Body of pancreas (tissue), 4 donors: ENCODE measurements around the gene FOXL2NB. TPM values are rescaled to one million over a fixed set of nuclear protein-coding genes. Genes with fewer than 3 reads are reported as not detected.
A peak's percentile ranks its signal among the peaks of the same experiment; 100 is the strongest.

Experiments
- ATAC-seq: fragments of 150-250 bp; one replicate; pipeline ENCODE4 v1.9.1; 2016
- DNase-seq, 4 donors: peaks; one replicate each; pipeline ENCODE4 v3.0.0-alpha.2; 2019
- H3K27ac ChIP-seq, 4 donors: fragments of 200-600 bp; sonication (generic); 1 replicate in 3 of 4; 2 replicates in 1 of 4; pipeline versions ENCODE4 v1.5.1 to v1.6.1; 2016 to 2019; ENCODE audit warnings: mild to moderate bottlenecking in 1 of 4, mixed read lengths in 1 of 4, moderate library complexity in 1 of 4
- H3K27me3 ChIP-seq, 2 donors: fragments of 200-600 bp; sonication (generic); one replicate each; pipeline ENCODE4 v1.6.0; 2016; ENCODE audit warnings: mild to moderate bottlenecking in 1 of 2
- H3K36me3 ChIP-seq, 2 donors: fragments of 200-600 bp; sonication (generic); replicated peaks in 1 of 2; 2 replicates each; pipeline ENCODE4 v1.5.1; 2016; ENCODE audit warnings: low read depth in 2 of 2; ENCODE audit not compliant: insufficient read depth in 1 of 2
- H3K4me1 ChIP-seq: fragments of 200-600 bp; sonication (generic); one replicate; pipeline ENCODE4 v1.6.0; 2016
- H3K4me3 ChIP-seq, 2 donors: fragments of 200-600 bp; sonication (generic); 1 replicate in 1 of 2; 2 replicates in 1 of 2; pipeline ENCODE4 v1.5.1; 2016 to 2019
- H3K9me3 ChIP-seq, 3 donors: fragments of 200-600 bp; sonication (generic); 1 replicate in 2 of 3; 2 replicates in 1 of 3; pipeline ENCODE4 v1.5.1; 2016
- CTCF ChIP-seq, 7 experiments: fragments of 450-650 bp in 4 of 7; fragments of 200-600 bp in 3 of 7; sonication (generic) in 3 of 7; IDR thresholded peaks; one replicate each; pipeline ENCODE4 v1.5.1; 2016 to 2019; ENCODE audit warnings: antibody characterized with exemption in 7 of 7
- POLR2A ChIP-seq, 3 donors: fragments of 450-650 bp; IDR thresholded peaks; one replicate each; pipeline ENCODE4 v1.6.1; 2016; ENCODE audit warnings: antibody characterized with exemption in 3 of 3, mild to moderate bottlenecking in 2 of 3
- WGBS, 2 donors: methylation state at CpG; one replicate each; pipeline ENCODE4 v1.1.5; 2017; 5-methylcytosine and 5-hydroxymethylcytosine counted together
- intact Hi-C: fragments of 100-400 bp; cut with DNase I; formaldehyde crosslinking; loops from one replicate; pipeline ENCODE4 v1.15.1; 2023
- total RNA-seq, 2 donors: library from RNA; depleted of rRNA; stranded (reverse); fragments of >200 nt; gene quantifications; one replicate each; pipeline ENCODE4 v1.1.0, GENCODE V29; 2016

FOXL2NB gene
- total RNA-seq, 2 donors from 2014 or later, result 0.26 TPM; not detected in 1

GRCh38 chr3:138935505-138935862 lies 11.5 kb upstream of the FOXL2NB start:
- no peaks in the 10 kb centered on the region for H3K9me3 ChIP-seq
- no peak overlapping the region for H3K27ac ChIP-seq
- WGBS, 2 donors, result 67 to 89% methylated on average over 7 of the region's 7 CpGs
- no peak overlapping the region for H3K4me3 ChIP-seq
- no peaks in the 10 kb centered on the region for H3K36me3 ChIP-seq
- H3K27me3 ChIP-seq, result peaks cover 6 to 36% of the 10 kb centered on the region in 2 donors
- intact Hi-C loops, result no loop called here
- H3K4me1 ChIP-seq, result peaks cover 45% of the 10 kb centered on the region
- DNase-seq (no peak), ATAC-seq (no peak)
- TF ChIP-seq POLR2A (IDR thresholded peaks at IDR 0.05) (no peak), CTCF (IDR thresholded peaks at IDR 0.05) (no peak)

DNA sequence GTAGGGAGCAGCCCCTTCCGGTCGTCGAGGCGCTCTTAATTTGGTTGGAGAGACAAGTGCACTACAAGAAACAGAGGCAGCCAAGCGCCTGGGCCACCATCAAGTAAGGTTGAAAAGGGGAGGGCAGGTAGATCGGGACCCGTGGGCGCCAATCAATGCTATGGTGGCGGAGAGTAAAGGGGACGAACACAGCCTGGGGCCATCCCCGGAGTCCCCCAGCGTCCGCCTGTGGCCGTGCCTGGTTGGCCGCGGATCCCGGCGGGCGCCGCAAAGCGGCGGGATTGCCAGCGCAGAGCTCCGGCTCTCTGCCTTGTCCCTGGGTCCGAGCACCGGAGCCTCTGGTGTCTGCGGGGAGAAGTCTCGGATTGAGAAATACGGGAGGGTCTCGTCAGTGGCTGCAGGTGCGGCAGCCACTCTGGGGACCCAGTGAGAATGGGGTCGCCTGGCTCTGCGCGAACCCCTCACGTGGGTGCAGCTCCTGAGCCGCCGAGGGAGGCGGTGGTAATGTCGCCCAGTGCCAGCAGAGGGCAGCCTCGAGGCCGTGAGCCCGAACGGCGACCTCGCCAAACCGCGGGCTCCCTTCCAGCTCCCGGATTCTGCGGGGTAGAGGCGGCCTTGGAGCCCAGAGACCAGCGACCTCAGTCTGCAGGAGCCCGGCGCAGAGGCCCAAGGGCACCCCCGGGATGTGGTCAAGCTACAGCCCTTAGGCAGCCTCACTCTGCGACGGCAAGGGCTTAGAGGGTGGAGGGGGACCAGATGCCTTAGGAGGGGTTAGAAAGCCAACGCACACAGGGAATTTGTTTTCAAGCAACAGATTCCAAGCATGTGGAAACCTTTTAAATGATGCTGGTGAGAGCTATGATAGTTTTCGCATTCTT lies 10.9 kb upstream of the FOXL2NB start:
- intact Hi-C loops, result no loop called here
- ATAC-seq (peak; percentile 90), DNase-seq (peak; percentile 77 to 88 (median 84))
- Histone ChIP-seq H3K4me1 (peaks cover 45% of the 10 kb centered on the region), H3K9me3 (no peaks in the 10 kb centered on the region), H3K27me3 (peaks cover 6 to 42% of the 10 kb centered on the region in 2 donors), H3K36me3 (no peaks in the 10 kb centered on the region), H3K4me3 (no peak overlapping the region), H3K27ac (no peak overlapping the region)
- TF ChIP-seq CTCF (IDR thresholded peaks at IDR 0.05) (peak; percentile 85 to 95 (median 89)), POLR2A (IDR thresholded peaks at IDR 0.05) (no peak)
- 5 to 30% methylated on average over 15 to 58 of the region's 58 CpGs for WGBS, 2 donors

- DNase-seq (peak in 2 of 4 donors; percentile 15 to 24), ATAC-seq (peak; percentile 2)
- Histone ChIP-seq H3K36me3 (no peaks in the 10 kb centered on the region), H3K9me3 (no peaks in the 10 kb centered on the region), H3K27me3 (peaks cover 6 to 43% of the 10 kb centered on the region in 2 donors), H3K4me3 (no peak overlapping the region), H3K27ac (no peak overlapping the region), H3K4me1 (peaks cover 45% of the 10 kb centered on the region)
- 10 to 23% methylated on average over 17 to 45 of the region's 45 CpGs for WGBS, 2 donors
- TF ChIP-seq CTCF (IDR thresholded peaks at IDR 0.05) (no peak), POLR2A (IDR thresholded peaks at IDR 0.05) (no peak)
- intact Hi-C loops, result no loop called here
Measured at GRCh38 chr3:138936741-138937689, 10.0 kb upstream of the FOXL2NB start.

DNA sequence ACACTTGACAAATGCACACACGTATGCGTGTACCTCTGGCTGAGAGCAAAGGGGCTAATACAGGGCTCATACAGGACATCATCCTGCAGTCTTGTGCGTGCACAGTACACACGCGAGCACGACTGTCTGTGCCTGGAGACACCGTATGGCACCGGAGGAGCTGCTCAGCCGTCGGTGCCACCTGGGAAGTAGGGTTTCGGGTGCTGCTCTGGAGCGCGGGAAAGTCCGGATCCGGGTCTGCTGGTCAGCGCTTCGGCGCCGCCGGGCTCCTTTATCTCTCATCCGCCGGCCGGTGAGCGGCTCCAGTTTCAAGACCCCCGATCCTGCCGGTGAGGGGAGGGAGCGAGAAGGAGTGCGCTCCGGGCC lies 9.3 kb upstream of the FOXL2NB start:
- H3K9me3 ChIP-seq, result no peaks in the 10 kb centered on the region
- 7 to 11% methylated on average over 3 to 23 of the region's 29 CpGs for WGBS, 2 donors
- peaks cover 45% of the 10 kb centered on the region for H3K4me1 ChIP-seq
- H3K27me3 ChIP-seq, result peaks cover 6 to 46% of the 10 kb centered on the region in 2 donors
- no peak for TF ChIP-seq POLR2A (IDR thresholded peaks at IDR 0.05)
- TF ChIP-seq CTCF (IDR thresholded peaks at IDR 0.05), result no peak
- DNase-seq (peak in 2 of 4 donors; percentile 18 to 23), ATAC-seq (no peak)
- H3K36me3 ChIP-seq, result no peaks in the 10 kb centered on the region
- intact Hi-C loops, result no loop called here
- no peak overlapping the region for H3K27ac ChIP-seq
- no peak overlapping the region for H3K4me3 ChIP-seq
